H4 (cell line): ENCODE data around the gene POMC. TPM values are rescaled to one million over a fixed set of nuclear protein-coding genes. Genes with fewer than 3 reads are reported as not detected.
"Not testable (repeated sequence)": the region's sequence is repeated elsewhere in the genome, so short reads cannot be mapped to it uniquely, and the experiment has no call there.

Experiments used
- DNase-seq: peaks from one replicate; pipeline ENCODE4 v3.0.0-alpha.2; 2015; ENCODE audit warnings: low spot score
- total RNA-seq: library from RNA; depleted of rRNA; stranded (reverse); fragments of >200 nt; shearing (Covaris generic); gene quantifications from 2 replicates; pipeline ENCODE4 v1.2.3, GENCODE V29; 2014

POMC gene
- total RNA-seq, 1 experiment from 2014 or later = not detected

- DNase-seq = no peak
These were observed 8.3 kb upstream of the POMC start for GRCh38 chr2:25176541-25177181.

GRCh38 chr2:25176138-25176537 lies 7.8 kb upstream of the POMC start:
- no peak for DNase-seq

- DNase-seq = no peak
These were observed 5.9 kb upstream of the POMC start for GRCh38 chr2:25174192-25174861.

GRCh38 chr2:25173719-25174118 lies 5.3 kb upstream of the POMC start:
- no peak for DNase-seq

GRCh38 chr2:25170888-25171287 lies 2.5 kb upstream of the POMC start:
- DNase-seq = no peak

- DNase-seq = no peak
These were observed 692 bp upstream of the POMC start for GRCh38 chr2:25169073-25169470.

- DNase-seq = no peak
These were observed 2.1 kb downstream of the POMC start for GRCh38 chr2:25165992-25166875.

GRCh38 chr2:25164561-25164960 lies 3.8 kb downstream of the POMC start:
- DNase-seq = no peak

- DNase-seq = not testable (repeated sequence)
These were observed 6.3 kb downstream of the POMC start for GRCh38 chr2:25162061-25162460.

- DNase-seq = no peak
These were observed 7.2 kb downstream of the POMC start for GRCh38 chr2:25161055-25161781.

- DNase-seq = no peak
These were observed 8.0 kb downstream of the POMC start for GRCh38 chr2:25160376-25160775.

GRCh38 chr2:25159949-25160348 lies 8.4 kb downstream of the POMC start:
- no peak for DNase-seq

- DNase-seq = no peak
These were observed 10.1 kb downstream of the POMC start for GRCh38 chr2:25158096-25158852.

GRCh38 chr2:25155401-25155800 lies 13.0 kb downstream of the POMC start:
- no peak for DNase-seq

GRCh38 chr2:25151718-25152117 lies 16.7 kb downstream of the POMC start:
- no peak for DNase-seq

GRCh38 chr2:25150993-25151392 lies 17.4 kb downstream of the POMC start:
- not testable (repeated sequence) for DNase-seq

GRCh38 chr2:25149646-25150045 lies 18.7 kb downstream of the POMC start:
- DNase-seq = no peak

- DNase-seq = no peak
These were observed 21.5 kb downstream of the POMC start for GRCh38 chr2:25146896-25147295.

GRCh38 chr2:25145803-25146202 lies 22.6 kb downstream of the POMC start:
- no peak for DNase-seq

- no peak for DNase-seq
These were observed 27.3 kb downstream of the POMC start for GRCh38 chr2:25141120-25141519.

- DNase-seq = not testable (repeated sequence)
These were observed 27.8 kb downstream of the POMC start for GRCh38 chr2:25140535-25140934.
